Neural cell (in vitro differentiated cells): ENCODE results near the gene VPS37B.

Experiments used
- CTCF ChIP-seq: fragments of 450-650 bp; IDR thresholded peaks from 2 replicates; pipeline ENCODE4 v1.5.1; 2014; ENCODE audit warnings: antibody characterized with exemption, mild to moderate bottlenecking, moderate library complexity; ENCODE audit not compliant: poor library complexity, severe bottlenecking
- EP300 ChIP-seq: fragments of 450-650 bp; conservative IDR thresholded peaks from 2 replicates; pipeline ENCODE4 v1.6.1; 2014; ENCODE audit warnings: antibody characterized with exemption, mild to moderate bottlenecking, moderate library complexity; ENCODE audit not compliant: poor library complexity, severe bottlenecking
- EZH2 ChIP-seq: fragments of 200-600, 300-800 bp; shearing (Covaris generic), sonication (generic); IDR thresholded peaks from 2 replicates; pipeline ENCODE4 v1.6.1; 2014; ENCODE audit warnings: antibody characterized with exemption, low read length, borderline replicate concordance, mild to moderate bottlenecking; ENCODE audit not compliant: insufficient read depth, poor library complexity, severe bottlenecking
- POLR2AphosphoS5 ChIP-seq: IDR thresholded peaks from 2 replicates; pipeline ENCODE4 v1.6.1; 2012
- RAD21 ChIP-seq: fragments of 450-650 bp; conservative IDR thresholded peaks from 2 replicates; pipeline ENCODE4 v1.6.1; 2014; ENCODE audit warnings: antibody characterized with exemption, mild to moderate bottlenecking, moderate library complexity
- REST ChIP-seq: IDR thresholded peaks from 2 replicates; pipeline ENCODE4 v1.6.1; 2012; ENCODE audit warnings: borderline replicate concordance

- no peak for TF ChIP-seq EP300
- no peak for TF ChIP-seq REST
- TF ChIP-seq POLR2AphosphoS5: no peak
- no peak for TF ChIP-seq EZH2
- TF ChIP-seq RAD21: no peak
- TF ChIP-seq CTCF: no peak
Measured at GRCh38 chr12:122820138-122820537, 75.8 kb downstream of the VPS37B start.
